GM12878 (cell line): ENCODE data around the gene POU3F3. TPM values are rescaled to one million over a fixed set of nuclear protein-coding genes. Genes with fewer than 3 reads are reported as not detected.

ENCODE experiments used
- ATAC-seq: fragments of 200-7000 bp; cut with Tn5 transposase; 3 replicates; pipeline ENCODE4 v1.9.1; 2020; ENCODE audit warnings: mild to moderate bottlenecking, moderate library complexity
- BruUV-seq: library from RNA; stranded (reverse); fragments of 400-500 nt; replicated peaks from 2 replicates; lab custom pipeline; 2021; lab: Mats Ljungman, UMichigan
- CTCF ChIA-PET: fragments of 300-600 bp; sonication (Branson Sonifier 250); formaldehyde crosslinking; extraction: SDS; loops from one replicate; lab custom pipeline; 2021; ENCODE audit warnings: inconsistent platforms; lab: Yijun Ruan, JAX
- POLR2A ChIA-PET: fragments of 350-600 bp; formaldehyde crosslinking; extraction: SDS; loops from one replicate; lab custom pipeline; 2021; ENCODE audit warnings: inconsistent platforms; lab: Charles Lee
- RAD21 ChIA-PET: fragments of 300-600 bp; sonication (Branson Sonifier 250); formaldehyde crosslinking; loops from one replicate; lab custom pipeline; 2023; ENCODE audit warnings: antibody characterized with exemption; ENCODE audit not compliant: unreplicated experiment; lab: Charles Lee
- SMC1A ChIA-PET: fragments of 300-600 bp; sonication (Branson Sonifier 250); formaldehyde crosslinking; loops from one replicate; lab custom pipeline; 2023; ENCODE audit not compliant: unreplicated experiment, uncharacterized antibody; lab: Charles Lee
- DNase-seq: peaks from one replicate; pipeline ENCODE4 v3.0.0-alpha.2; 2011; ENCODE audit warnings: low read depth, low spot score
- FAIRE-seq: peaks from 3 replicates; lab custom pipeline; 2011; peaks lifted over from hg19 to GRCh38; lab: Jason Lieb, UNC
- H2AFZ ChIP-seq: 2 replicates; pipeline ENCODE4 v1.6.0; 2011; ENCODE audit warnings: low read depth, low read length, control low read depth; ENCODE audit not compliant: control insufficient read depth
- H3K27ac ChIP-seq: 2 replicates; pipeline ENCODE4 v1.5.1; 2011; ENCODE audit warnings: control low read depth; ENCODE audit not compliant: control insufficient read depth, insufficient read depth
- H3K27me3 ChIP-seq, 2 experiments: replicated peaks in 1 of 2; 2 replicates each; pipeline versions ENCODE4 v1.6.0 to v1.6.1; 2011; ENCODE audit warnings: low read length in 1 of 2; ENCODE audit not compliant: control insufficient read depth in 2 of 2, insufficient read depth in 2 of 2
- H3K36me3 ChIP-seq, 2 experiments: 2 replicates each; pipeline ENCODE4 v1.5.1; 2011; ENCODE audit warnings: low read length in 1 of 2; ENCODE audit not compliant: control insufficient read depth in 2 of 2, insufficient read depth in 2 of 2
- H3K4me1 ChIP-seq: 2 replicates; pipeline ENCODE4 v1.6.1; 2011; ENCODE audit warnings: mild to moderate bottlenecking, low read length, moderate library complexity, mixed read lengths; ENCODE audit not compliant: control insufficient read depth, insufficient read depth
- H3K4me2 ChIP-seq: 2 replicates; pipeline ENCODE4 v1.6.0; 2011; ENCODE audit warnings: control low read depth; ENCODE audit not compliant: control insufficient read depth, insufficient read depth
- H3K4me3 ChIP-seq: fragments of 200-600 bp; sonication (generic); 2 replicates; pipeline ENCODE4 v1.5.1; 2016
- H3K79me2 ChIP-seq: 2 replicates; pipeline ENCODE4 v1.6.0; 2011; ENCODE audit warnings: low read length; ENCODE audit not compliant: control insufficient read depth, insufficient read depth
- H3K9ac ChIP-seq: 2 replicates; pipeline ENCODE4 v1.8.0; 2011; ENCODE audit warnings: low read length, control low read depth, mixed read lengths; ENCODE audit not compliant: control insufficient read depth, insufficient read depth
- H3K9me3 ChIP-seq: replicated peaks from 3 replicates; pipeline ENCODE4 v1.5.1; 2011; ENCODE audit warnings: mild to moderate bottlenecking, low read length; ENCODE audit not compliant: control insufficient read depth, insufficient read depth
- H4K20me1 ChIP-seq: 2 replicates; pipeline ENCODE4 v1.6.0; 2011; ENCODE audit not compliant: control insufficient read depth, insufficient read depth
- HCFC1 ChIP-seq: fragments of 150-350 bp; IDR thresholded peaks from 2 replicates; pipeline ENCODE4 v1.6.1; 2014; ENCODE audit warnings: low read length
- HDGF ChIP-seq: fragments of 450-650 bp; IDR thresholded peaks from 2 replicates; pipeline ENCODE4 v1.6.1; 2016; ENCODE audit warnings: antibody characterized with exemption
- PAX5 ChIP-seq: IDR thresholded peaks from 2 replicates; pipeline ENCODE4 v1.6.1; 2011; ENCODE audit warnings: low read depth, low read length, borderline replicate concordance
- POLR2AphosphoS5 ChIP-seq: IDR thresholded peaks from 2 replicates; pipeline ENCODE4 v1.6.1; 2011; ENCODE audit warnings: mild to moderate bottlenecking, low read length, inconsistent platforms
- TBL1XR1 ChIP-seq: IDR thresholded peaks from 2 replicates; pipeline ENCODE4 v1.6.1; 2012; ENCODE audit warnings: low read depth, low read length, improper control_type of control experiment
- ZBTB11 ChIP-seq: fragments of 450-650 bp; formaldehyde crosslinking; IDR thresholded peaks from 2 replicates; pipeline ENCODE4 v1.5.0; 2022; ENCODE audit warnings: mild to moderate bottlenecking, missing genetic modification characterization
- WGBS: methylation state at CpG from one replicate; pipeline ENCODE4 v1.1.6; 2016; ENCODE audit warnings: low lambda C conversion rate; ENCODE audit not compliant: insufficient replicate concordance, insufficient coverage; ENCODE audit errors: missing lambda C conversion rate; 5-methylcytosine and 5-hydroxymethylcytosine counted together
- in situ Hi-C: fragments of 300-500 bp; cut with MboI; formaldehyde crosslinking; loops from 9 replicates; pipeline ENCODE4 v1.14.3; 2018; ENCODE audit warnings: mixed read lengths
- intact Hi-C: fragments of 100-400 bp; cut with micrococcal nuclease; formaldehyde crosslinking; loops from one replicate; pipeline ENCODE4 v1.14.2; 2022; ENCODE audit not compliant: unreplicated experiment
- polyA plus RNA-seq, 11 experiments: library from polyadenylated mRNA; depleted of rRNA in 4 of 11; unstranded in 6 of 11; stranded (reverse) in 5 of 11; fragments of >200 nt; fragmentation: Nextera tagmentation in 4 of 11; fragmentation: Illumina TruSeq in 1 of 11; extraction: Ambion mirVana in 4 of 11; extraction: Trizol in 1 of 11; gene quantifications; 1 replicate in 1 of 11; 2 replicates in 10 of 11; pipeline versions ENCODE4 v1.2.1 to v1.2.3, GENCODE V29; 2011 to 2016; ENCODE audit warnings: inconsistent platforms in 2 of 11, missing spikeins in 2 of 11, low read depth in 1 of 11
- total RNA-seq, 4 experiments: library from RNA; depleted of rRNA in 3 of 4; stranded (reverse); fragments of >200 nt in 3 of 4; fragmentation: Illumina TruSeq in 1 of 4; extraction: Trizol in 1 of 4; gene quantifications; 2 replicates each; pipeline versions ENCODE4 v1.2.1 to v1.2.3, GENCODE V29; 2013 to 2021

Gene POU3F3
- total and polyA plus RNA-seq, 10 of the 15 experiments (the other 5 are each of a cell fraction or from before 2014, with no cell fraction given) = not detected

DNA sequence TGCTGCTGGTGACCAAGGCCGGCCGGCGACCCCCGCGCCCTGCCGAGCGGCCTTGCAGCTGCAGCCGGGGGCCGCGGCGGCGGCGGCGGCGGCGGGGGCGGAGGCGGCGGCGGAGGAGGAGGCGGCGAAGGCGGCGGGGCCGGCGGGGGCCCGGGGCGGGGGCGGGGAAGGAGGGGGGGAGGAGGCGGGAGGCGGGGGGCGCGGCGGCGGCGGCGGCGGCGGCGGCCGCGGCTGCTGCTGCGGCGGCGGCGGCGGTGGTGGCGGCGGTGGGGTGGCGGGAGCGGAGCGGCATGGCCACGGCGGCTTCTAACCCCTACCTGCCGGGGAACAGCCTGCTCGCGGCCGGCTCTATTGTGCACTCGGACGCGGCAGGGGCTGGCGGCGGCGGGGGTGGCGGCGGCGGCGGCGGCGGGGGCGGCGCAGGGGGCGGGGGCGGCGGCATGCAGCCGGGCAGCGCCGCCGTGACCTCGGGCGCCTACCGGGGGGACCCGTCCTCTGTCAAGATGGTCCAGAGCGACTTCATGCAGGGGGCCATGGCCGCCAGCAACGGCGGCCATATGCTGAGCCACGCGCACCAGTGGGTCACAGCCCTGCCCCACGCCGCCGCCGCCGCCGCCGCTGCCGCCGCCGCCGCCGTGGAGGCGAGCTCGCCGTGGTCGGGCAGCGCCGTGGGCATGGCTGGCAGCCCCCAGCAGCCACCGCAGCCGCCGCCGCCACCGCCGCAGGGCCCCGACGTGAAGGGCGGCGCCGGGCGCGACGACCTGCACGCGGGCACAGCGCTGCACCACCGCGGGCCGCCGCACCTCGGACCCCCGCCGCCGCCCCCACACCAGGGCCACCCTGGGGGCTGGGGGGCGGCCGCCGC lies 1.5 kb downstream of the POU3F3 start:
- POLR2A ChIA-PET = no interaction called here
- no TSS peak for BruUV-seq
- no peak for DNase-seq
- CTCF ChIA-PET = no interaction called here
- Histone ChIP-seq H3K27me3 (peaks cover 13 to 21% of the 10 kb centered on the region in 2 experiments), H3K27ac (no peak overlapping the region), H3K9me3 (peaks cover 4% of the 10 kb centered on the region; the same call in 1 of the 3 replicates), H3K4me2 (no peak overlapping the region), H3K36me3 (no peaks in the 10 kb centered on the region), H3K4me1 (no peaks in the 10 kb centered on the region), H2AFZ (no peak overlapping the region), H3K9ac (no peak overlapping the region), H3K4me3 (no peak overlapping the region), H4K20me1 (no peaks in the 10 kb centered on the region), H3K79me2 (no peaks in the 10 kb centered on the region)
- RAD21 ChIA-PET = no interaction called here
- no peak for ATAC-seq
- in situ Hi-C loops (loop anchor here (25.0 kb wide), 1 partner anchor 818 kb away; no protein-coding TSS in a partner anchor), intact Hi-C loops (no loop called here)
- TF ChIP-seq TBL1XR1 (no peak), POLR2AphosphoS5 (no peak), PAX5 (no peak), HCFC1 (no peak), HDGF (no peak), ZBTB11 (CRISPR knock-in tag) (no peak)
- WGBS = 41% methylated on average over 17 of the region's 135 CpGs
- FAIRE-seq = no peak
- SMC1A ChIA-PET = no interaction called here
